Muscle of leg (tissue), 11 donors: ENCODE measurements around the gene FAM219A. TPM values are rescaled to one million over a fixed set of nuclear protein-coding genes. Genes with fewer than 3 reads are reported as not detected.
"Not testable (repeated sequence)": the region's sequence is repeated elsewhere in the genome, so short reads cannot be mapped to it uniquely, and the experiment has no call there.

Experiments used
- DNase-seq: peaks from one replicate; pipeline ENCODE4 v3.0.0; 2013
- H3K27ac ChIP-seq: one replicate; pipeline ENCODE4 v1.5.1; 2013; ENCODE audit warnings: mild to moderate bottlenecking, low read length, control low read depth
- H3K27me3 ChIP-seq: one replicate; pipeline ENCODE4 v1.6.1; 2013; ENCODE audit warnings: low read length; ENCODE audit not compliant: control insufficient read depth, insufficient read depth
- H3K36me3 ChIP-seq: one replicate; pipeline ENCODE4 v1.6.1; 2013; ENCODE audit warnings: low read length; ENCODE audit not compliant: control insufficient read depth, insufficient read depth
- H3K4me1 ChIP-seq: one replicate; pipeline ENCODE4 v1.6.1; 2013; ENCODE audit warnings: low read length; ENCODE audit not compliant: control insufficient read depth, insufficient read depth
- H3K4me3 ChIP-seq: one replicate; pipeline ENCODE4 v1.5.1; 2013; ENCODE audit warnings: low read length, control low read depth
- H3K9me3 ChIP-seq: replicated peaks from 2 replicates; pipeline ENCODE4 v1.6.1; 2013; ENCODE audit warnings: low read depth, low read length; ENCODE audit not compliant: control insufficient read depth
- WGBS: methylation state at CpG from one replicate; pipeline ENCODE4 v1.1.5; 2013; ENCODE audit warnings: missing lambda C conversion rate; ENCODE audit not compliant: insufficient coverage; 5-methylcytosine and 5-hydroxymethylcytosine counted together
- polyA plus RNA-seq, 8 donors: library from polyadenylated mRNA; unstranded; fragments of 120-200 nt; gene quantifications; one replicate each; pipeline versions ENCODE4 v1.2.1 to v1.2.3, GENCODE V29; 2013; ENCODE audit warnings: inconsistent platforms in 1 of 8, low replicate concordance in 1 of 8; ENCODE audit not compliant: insufficient read length in 8 of 8, insufficient read depth in 1 of 8
- total RNA-seq: library from RNA; stranded (reverse); fragments of 120-200 nt; gene quantifications from one replicate; pipeline ENCODE4 v1.2.4, GENCODE V29; 2013

The FAM219A gene
- total and polyA plus RNA-seq, 9 donors, result 6.0 to 13.3 (median 11.8) TPM

- H3K27ac ChIP-seq, result no peak overlapping the region
- peaks cover 2% of the 10 kb centered on the region for H3K9me3 ChIP-seq
- DNase-seq, result no peak
- H3K36me3 ChIP-seq, result peaks cover 15% of the 10 kb centered on the region
- peaks cover 46% of the 10 kb centered on the region for H3K27me3 ChIP-seq
- H3K4me3 ChIP-seq, result no peak overlapping the region
- WGBS, result 89% methylated on average over 2 of the region's 3 CpGs
- peaks cover 50% of the 10 kb centered on the region for H3K4me1 ChIP-seq
Measured at GRCh38 chr9:34374339-34374738, 84.0 kb downstream of the FAM219A start.

GRCh38 chr9:34373749-34374148, 84.6 kb downstream of the FAM219A start:
- peaks cover 51% of the 10 kb centered on the region for H3K4me1 ChIP-seq
- H3K4me3 ChIP-seq, result no peak overlapping the region
- H3K27ac ChIP-seq, result no peak overlapping the region
- DNase-seq, result no peak
- peaks cover 15% of the 10 kb centered on the region for H3K36me3 ChIP-seq
- peaks cover 42% of the 10 kb centered on the region for H3K27me3 ChIP-seq
- peaks cover 2% of the 10 kb centered on the region for H3K9me3 ChIP-seq
- WGBS, result 100% methylated on average over 1 of the region's 2 CpGs

GRCh38 chr9:34372467-34373011, 85.8 kb downstream of the FAM219A start:
- H3K27ac ChIP-seq, result no peak overlapping the region
- WGBS, result 53% methylated on average over 32 of the region's 41 CpGs
- peaks cover 2% of the 10 kb centered on the region for H3K9me3 ChIP-seq
- peaks cover 50% of the 10 kb centered on the region for H3K4me1 ChIP-seq
- no peak overlapping the region for H3K4me3 ChIP-seq
- DNase-seq, result no peak
- peaks cover 15% of the 10 kb centered on the region for H3K36me3 ChIP-seq
- H3K27me3 ChIP-seq, result peaks cover 42% of the 10 kb centered on the region

- Histone ChIP-seq H3K36me3 (peaks cover 15% of the 10 kb centered on the region), H3K27ac (no peak overlapping the region), H3K4me3 (no peak overlapping the region), H3K4me1 (peaks cover 45% of the 10 kb centered on the region), H3K9me3 (peaks cover 2% of the 10 kb centered on the region), H3K27me3 (peaks cover 42% of the 10 kb centered on the region)
- no peak for DNase-seq
- 67% methylated on average over 60 of the region's 60 CpGs for WGBS
Measured at GRCh38 chr9:34371886-34372466, 86.4 kb downstream of the FAM219A start.

- peaks cover 2% of the 10 kb centered on the region for H3K9me3 ChIP-seq
- peak overlapping the region; percentile 29 for H3K27ac ChIP-seq
- DNase-seq, result no peak
- H3K4me3 ChIP-seq, result peak overlapping the region; percentile 22
- WGBS, result 35% methylated on average over 103 of the region's 105 CpGs
- H3K36me3 ChIP-seq, result peaks cover 15% of the 10 kb centered on the region
- peaks cover 39% of the 10 kb centered on the region for H3K27me3 ChIP-seq
- H3K4me1 ChIP-seq, result peaks cover 42% of the 10 kb centered on the region
Measured at GRCh38 chr9:34370970-34371880, 87.1 kb downstream of the FAM219A start.

- no peak for DNase-seq
- Histone ChIP-seq H3K9me3 (peaks cover 2% of the 10 kb centered on the region), H3K27me3 (peaks cover 37% of the 10 kb centered on the region), H3K4me3 (peak overlapping the region; percentile 22), H3K27ac (peak overlapping the region; percentile 29), H3K36me3 (peaks cover 15% of the 10 kb centered on the region), H3K4me1 (peaks cover 34% of the 10 kb centered on the region)
- 37% methylated on average over 20 of the region's 23 CpGs for WGBS
Measured at GRCh38 chr9:34370335-34370969, 87.9 kb downstream of the FAM219A start.

- peaks cover 35% of the 10 kb centered on the region for H3K4me1 ChIP-seq
- H3K4me3 ChIP-seq, result no peak overlapping the region
- H3K36me3 ChIP-seq, result peaks cover 15% of the 10 kb centered on the region
- WGBS, result 80% methylated on average over 3 of the region's 4 CpGs
- H3K9me3 ChIP-seq, result peaks cover 2% of the 10 kb centered on the region
- peak overlapping the region; percentile 47 for H3K27ac ChIP-seq
- no peak for DNase-seq
- H3K27me3 ChIP-seq, result peaks cover 35% of the 10 kb centered on the region
Measured at GRCh38 chr9:34369636-34370035, 88.7 kb downstream of the FAM219A start.

GRCh38 chr9:34368796-34369195, 89.6 kb downstream of the FAM219A start:
- no CpG with 5 or more reads among the region's 5 CpGs for WGBS
- DNase-seq, H3K9me3 ChIP-seq, H3K4me3 ChIP-seq: not testable (repeated sequence)
- Histone ChIP-seq H3K27me3 (peaks cover 35% of the 10 kb centered on the region), H3K36me3 (peaks cover 15% of the 10 kb centered on the region), H3K27ac (peak overlapping the region; percentile 47), H3K4me1 (peaks cover 43% of the 10 kb centered on the region)

GRCh38 chr9:34367751-34368410, 90.5 kb downstream of the FAM219A start:
- Histone ChIP-seq H3K4me1 (peaks cover 50% of the 10 kb centered on the region), H3K36me3 (peaks cover 15% of the 10 kb centered on the region), H3K27me3 (peaks cover 26% of the 10 kb centered on the region)
- H3K9me3 ChIP-seq, H3K27ac ChIP-seq, H3K4me3 ChIP-seq, DNase-seq: not testable (repeated sequence)
- 90% methylated on average over 3 of the region's 3 CpGs for WGBS
